ENCODE results near the gene TLCD4.
"Not testable (repeated sequence)": the region's sequence is repeated elsewhere in the genome, so short reads cannot be mapped to it uniquely, and the experiment has no call there.

TLCD4 gene

GRCh38 chr1:95140791-95141190 lies 23.6 kb downstream of the TLCD4 start:
- no peak for TF ChIP-seq CTCF (IDR thresholded peaks at IDR 0.05; ENCODE audit: insufficient read depth, low read depth, low read length, missing control alignments)
- no peak overlapping the region for H3K4me3 ChIP-seq (ENCODE audit: low read length)
- no peak for DNase-seq (ENCODE audit: low read depth)

GRCh38 chr1:95145493-95145892 lies 28.3 kb downstream of the TLCD4 start:
- DNase-seq (ENCODE audit: low read depth) = no peak
- TF ChIP-seq CTCF (IDR thresholded peaks at IDR 0.05; ENCODE audit: insufficient read depth, low read depth, low read length, missing control alignments) = no peak
- no peak overlapping the region for H3K4me3 ChIP-seq (ENCODE audit: low read length)

- H3K4me3 ChIP-seq (ENCODE audit: low read length) = no peak overlapping the region
- DNase-seq (ENCODE audit: low read depth) = no peak
- no peak for TF ChIP-seq CTCF (IDR thresholded peaks at IDR 0.05; ENCODE audit: insufficient read depth, low read depth, low read length, missing control alignments)
Measured at GRCh38 chr1:95146637-95147036, 29.5 kb downstream of the TLCD4 start.

DNA sequence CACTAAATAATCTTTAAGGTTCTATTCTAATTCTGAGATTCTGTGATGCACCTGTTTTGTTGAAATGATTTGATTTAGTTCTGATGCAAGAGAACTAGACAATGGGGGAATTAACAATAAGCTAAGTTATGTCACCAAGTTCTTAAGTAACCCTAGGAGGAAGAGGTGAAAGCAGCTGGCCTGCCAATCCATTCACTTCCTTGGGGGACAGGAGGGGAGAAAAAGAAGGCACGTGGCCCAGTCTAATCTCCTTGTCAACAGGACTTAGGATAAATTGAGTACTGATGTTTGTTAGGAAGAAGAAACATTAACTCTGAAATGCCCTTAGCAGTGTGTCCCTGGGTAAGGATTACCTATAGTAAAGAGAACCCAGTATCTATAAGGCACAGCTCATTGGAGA lies 36.9 kb downstream of the TLCD4 start:
- DNase-seq (ENCODE audit: low read depth) = no peak
- no peak overlapping the region for H3K4me3 ChIP-seq (ENCODE audit: low read length)
- no peak for TF ChIP-seq CTCF (IDR thresholded peaks at IDR 0.05; ENCODE audit: insufficient read depth, low read depth, low read length, missing control alignments)

- DNase-seq (ENCODE audit: low read depth); H3K4me3 ChIP-seq (ENCODE audit: low read length): not testable (repeated sequence)
Measured at GRCh38 chr1:95165569-95165968, 48.4 kb downstream of the TLCD4 start.

Data from epithelial cell of esophagus (primary cell).